VCaP (cell line): Measurements from ENCODE around the gene NRGN.

Experiments
- H3K27ac ChIP-seq: fragments of 450-650 bp; 2 replicates; pipeline ENCODE4 v1.5.1; 2017
- CTCF ChIP-seq: fragments of 450-650 bp; conservative IDR thresholded peaks from 2 replicates; pipeline ENCODE4 v1.5.1; 2017; ENCODE audit warnings: mild to moderate bottlenecking, moderate library complexity

NRGN gene

GRCh38 chr11:124753624-124754023 lies 13.9 kb downstream of the NRGN start:
- no peak overlapping the region; the same call in 1 of the 2 replicates for H3K27ac ChIP-seq
- TF ChIP-seq CTCF = no peak

- no peak overlapping the region for H3K27ac ChIP-seq
- TF ChIP-seq CTCF = no peak
Observed at GRCh38 chr11:124754309-124754708, 14.6 kb downstream of the NRGN start.

- no peak overlapping the region for H3K27ac ChIP-seq
- TF ChIP-seq CTCF = no peak
Observed at GRCh38 chr11:124754710-124755109, 15.0 kb downstream of the NRGN start.

GRCh38 chr11:124756033-124756752 lies 16.5 kb downstream of the NRGN start:
- no peak for TF ChIP-seq CTCF

GRCh38 chr11:124756753-124757227 lies 17.0 kb downstream of the NRGN start:
- no peak overlapping the region for H3K27ac ChIP-seq
- TF ChIP-seq CTCF = no peak

More at GRCh38 chr11:124756033-124756752, 16.5 kb downstream of the NRGN start:
- H3K27ac ChIP-seq = no peak overlapping the region

GRCh38 chr11:124757320-124757719 lies 17.6 kb downstream of the NRGN start:
- TF ChIP-seq CTCF = no peak
- no peak overlapping the region for H3K27ac ChIP-seq

- peak; percentile 93 for TF ChIP-seq CTCF
- peak overlapping the region; percentile 53 for H3K27ac ChIP-seq
Observed at GRCh38 chr11:124758355-124759265, 18.9 kb downstream of the NRGN start.
